Measurements from ENCODE around the gene SIGLEC12.

DNA sequence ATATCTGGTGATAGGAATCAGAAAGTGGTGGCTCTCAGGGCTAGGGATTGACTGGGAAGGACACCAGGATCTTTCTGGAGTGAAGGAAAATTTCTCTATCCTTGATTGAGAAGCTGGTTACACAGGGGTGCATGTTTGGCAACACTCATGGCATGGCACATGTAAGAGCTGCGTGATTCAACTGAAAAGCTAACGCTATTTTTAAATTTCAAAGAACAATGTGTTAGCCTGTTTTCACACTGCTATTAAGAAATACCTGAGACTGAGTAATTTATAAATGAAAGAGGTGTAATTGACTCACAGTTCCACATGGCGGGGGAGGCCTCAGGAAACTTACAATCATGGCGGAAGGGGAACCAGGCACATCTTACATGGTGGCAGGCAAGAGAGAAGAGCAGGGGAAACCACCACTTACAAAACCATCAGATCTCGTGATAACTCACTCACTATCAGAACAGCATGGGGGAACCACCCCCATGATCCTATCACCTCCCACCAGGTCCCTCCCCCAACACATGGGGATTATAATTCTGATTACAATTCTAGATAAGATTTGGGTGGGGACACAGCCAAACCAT lies 50.8 kb downstream of the SIGLEC12 start:
- no peak for TF ChIP-seq CTCF (IDR thresholded peaks at IDR 0.05)
- TF ChIP-seq POLR2A (IDR thresholded peaks at IDR 0.05), result no peak

Measured in thyroid gland (tissue), 4 donors.